Neural progenitor cell (in vitro differentiated cells): Measurements from ENCODE around the gene RBFOX2.

Experiments
- CTCF ChIP-seq: fragments of 200-600 bp; sonication (generic); IDR thresholded peaks from 2 replicates; pipeline ENCODE4 v1.5.1; 2017; ENCODE audit warnings: antibody characterized with exemption, mild to moderate bottlenecking
- EZH2 ChIP-seq: fragments of 200-600 bp; sonication (generic); IDR thresholded peaks from 2 replicates; pipeline ENCODE4 v1.6.1; 2017; ENCODE audit warnings: antibody characterized with exemption, mild to moderate bottlenecking, moderate library complexity
- EZH2phosphoT487 ChIP-seq: fragments of 200-600 bp; sonication (generic); IDR thresholded peaks from 2 replicates; pipeline ENCODE4 v1.6.1; 2017; ENCODE audit warnings: antibody characterized with exemption

- TF ChIP-seq CTCF (no peak), EZH2phosphoT487 (no peak), EZH2 (no peak)
Observed at GRCh38 chr22:35802885-35803284, 225.7 kb downstream of the RBFOX2 start.
